NCI-H2196 (cell line): ENCODE measurements around the gene DMD.
"Not testable (repeated sequence)": the region's sequence is repeated elsewhere in the genome, so short reads cannot be mapped to it uniquely, and the experiment has no call there.

Experiments used
- DNase-seq: peaks from one replicate; lab custom pipeline; 2025; ENCODE audit not compliant: unreplicated experiment; lab: John Stamatoyannopoulos, UW

DMD gene

GRCh38 chrX:32087663-32088062 lies 1123.7 kb downstream of the DMD start:
- DNase-seq, result no peak

- no peak for DNase-seq
Measured at GRCh38 chrX:32084757-32085156, 1126.6 kb downstream of the DMD start.

GRCh38 chrX:32048285-32048684 lies 1163.1 kb downstream of the DMD start:
- DNase-seq, result no peak

GRCh38 chrX:32045149-32045548 lies 1166.2 kb downstream of the DMD start:
- DNase-seq, result no peak

- DNase-seq, result no peak
Measured at GRCh38 chrX:32041181-32041580, 1170.2 kb downstream of the DMD start.

DNA sequence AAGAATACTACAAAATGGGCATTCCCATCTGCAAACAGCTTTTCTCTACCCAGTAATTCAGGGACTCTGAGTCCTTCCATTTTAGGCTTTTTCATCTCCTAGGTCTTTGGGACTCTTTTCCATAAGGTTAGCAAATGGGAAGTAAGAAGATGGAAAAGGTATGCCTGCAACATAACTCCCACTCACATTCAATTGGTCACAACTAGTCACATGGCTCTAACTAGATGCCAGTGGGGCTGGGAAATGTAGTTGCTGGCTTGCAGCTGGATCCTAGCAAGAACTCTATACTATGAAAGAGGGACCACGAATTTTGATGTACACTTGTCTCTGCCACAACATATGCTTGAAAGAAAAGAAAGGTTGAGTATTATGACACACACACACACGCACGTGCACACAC lies 1184.6 kb downstream of the DMD start:
- DNase-seq, result no peak

DNA sequence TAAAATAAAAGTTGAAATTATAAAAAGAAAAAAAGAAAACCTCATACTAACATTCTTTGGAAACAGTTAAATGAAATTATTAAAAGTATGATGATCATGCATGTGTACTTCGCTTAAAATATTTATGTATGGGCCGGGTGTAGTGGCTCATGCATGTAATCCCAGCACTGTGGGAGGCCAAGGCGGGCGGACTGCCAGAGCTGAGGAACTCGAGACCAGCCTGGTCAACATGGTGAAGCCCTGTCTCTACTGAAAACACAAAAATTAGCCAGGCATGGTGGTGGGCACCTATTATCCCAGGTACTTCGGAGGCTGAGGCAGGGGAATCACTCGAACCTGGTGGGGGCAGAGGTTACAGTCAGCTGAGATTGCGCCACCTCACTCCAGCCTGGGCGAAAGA lies 1187.3 kb downstream of the DMD start:
- DNase-seq, result no peak

DNA sequence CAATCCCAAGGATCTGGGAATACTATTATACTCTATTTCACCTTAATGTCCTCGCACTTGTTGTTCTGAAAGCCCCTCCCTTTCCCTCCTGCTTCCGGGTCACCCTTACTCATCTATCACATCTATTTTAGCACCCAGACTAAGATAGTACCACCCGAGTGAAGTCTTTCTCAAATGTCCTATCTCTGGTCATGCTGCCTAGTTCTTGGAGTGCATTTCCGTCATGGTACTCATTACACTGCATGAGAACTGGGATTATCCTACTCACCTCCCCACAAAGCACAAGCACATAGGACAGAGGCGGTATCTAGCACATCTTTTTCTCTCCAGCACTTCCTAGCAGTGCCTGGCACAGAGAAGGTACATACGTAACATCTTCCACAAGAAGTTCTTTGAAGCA lies 1195.2 kb downstream of the DMD start:
- DNase-seq, result no peak

DNA sequence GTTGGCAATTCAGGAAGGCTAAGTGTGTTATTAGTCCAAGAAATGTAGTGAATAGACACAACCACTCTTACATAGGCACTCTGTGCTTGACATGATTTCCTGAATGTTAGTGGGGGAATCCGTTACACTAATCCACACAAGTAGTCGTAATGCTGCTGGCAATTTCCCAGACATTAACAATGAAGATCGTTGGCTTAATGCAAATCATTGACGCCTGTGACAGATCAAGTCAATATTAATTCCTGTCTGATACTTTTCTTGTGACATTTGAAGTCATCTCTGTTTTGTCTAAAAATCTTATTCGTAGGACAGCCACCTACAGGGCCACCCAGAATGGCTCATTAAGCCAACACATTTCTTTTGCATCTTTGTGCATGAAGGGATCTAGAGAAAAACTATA lies 1200.4 kb downstream of the DMD start:
- no peak for DNase-seq

DNA sequence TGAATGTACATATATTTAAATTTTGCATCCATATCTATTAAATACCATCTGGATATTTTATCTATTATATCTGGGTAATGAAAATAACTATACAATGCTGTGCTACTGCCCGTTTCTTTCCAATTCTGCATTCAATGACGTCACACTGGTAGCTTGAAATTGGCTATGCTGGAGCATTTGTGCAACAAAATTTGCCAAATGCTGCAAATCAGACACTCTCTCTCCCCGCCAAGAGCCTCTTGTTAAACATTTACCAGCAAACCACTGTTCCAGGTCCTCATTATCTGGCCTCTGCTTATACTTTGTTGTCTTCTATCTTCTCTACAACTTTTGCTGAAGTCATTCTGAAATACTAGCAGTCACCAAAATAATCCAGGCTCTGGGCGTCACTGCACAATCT lies 1201.1 kb downstream of the DMD start:
- no peak for DNase-seq

- no peak for DNase-seq
Measured at GRCh38 chrX:31993637-31994036, 1217.7 kb downstream of the DMD start.

DNA sequence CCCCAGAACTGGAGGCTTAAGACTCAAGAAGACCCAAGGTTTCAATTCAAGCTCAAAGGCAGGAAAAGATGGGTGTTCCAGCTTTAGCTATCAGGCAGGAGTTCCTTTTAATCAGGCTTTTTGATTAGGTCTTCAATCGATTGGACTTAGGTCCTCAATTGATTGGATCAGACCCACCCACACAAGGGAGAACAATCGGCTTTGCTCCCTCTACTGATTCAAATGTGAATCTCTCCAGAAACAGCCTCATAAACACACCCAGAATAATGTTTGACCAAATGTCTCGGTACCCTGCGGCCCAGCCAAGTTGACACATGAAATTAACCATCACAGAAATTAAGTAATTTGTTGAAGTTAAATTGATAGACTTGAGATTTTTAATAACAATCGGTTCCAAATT lies 1222.4 kb downstream of the DMD start:
- no peak for DNase-seq

DNA sequence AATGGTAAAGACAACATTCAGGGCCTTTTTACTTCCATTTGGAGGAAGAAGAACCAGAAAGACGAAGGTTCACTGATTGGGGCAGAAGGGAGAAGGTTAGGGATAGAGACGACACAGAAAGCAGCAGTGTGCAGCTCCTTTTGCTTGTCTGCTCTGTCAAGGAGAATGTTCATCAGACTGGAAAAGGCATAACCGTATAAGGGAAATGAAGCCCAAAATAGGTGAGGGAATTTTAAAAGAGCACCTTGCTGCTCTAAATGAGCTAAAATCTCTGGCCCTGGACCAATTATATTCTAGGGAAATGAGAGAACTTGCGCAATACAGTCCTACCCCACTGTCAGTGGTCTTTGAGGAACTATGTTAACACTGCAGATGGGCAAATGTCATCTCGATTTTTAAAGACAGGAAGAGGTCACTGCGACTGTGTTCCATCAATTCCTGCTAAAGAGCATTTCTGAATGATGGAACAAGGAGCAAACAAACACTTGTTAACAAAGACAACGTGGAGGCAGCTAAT lies 1229.7 kb downstream of the DMD start:
- no peak for DNase-seq

DNA sequence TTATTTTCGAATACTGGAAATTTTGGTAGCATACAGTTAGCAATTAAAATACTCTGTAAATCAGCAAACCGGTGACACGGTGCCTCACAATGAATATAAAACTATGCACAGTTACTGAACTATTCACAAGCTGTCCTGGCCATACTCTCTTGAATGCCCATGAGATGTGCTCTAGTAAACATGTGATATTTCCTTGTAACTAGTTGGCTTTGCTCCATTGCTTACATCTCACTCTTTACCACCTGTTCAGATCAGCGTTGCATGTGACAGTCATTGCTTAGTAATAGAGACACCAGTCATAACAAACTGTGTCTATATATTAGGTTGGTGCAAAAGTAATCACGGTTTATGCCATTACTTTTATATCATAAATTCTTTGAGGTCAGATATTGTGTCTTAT lies 1241.6 kb downstream of the DMD start:
- no peak for DNase-seq

- no peak for DNase-seq
Measured at GRCh38 chrX:31962256-31962655, 1249.1 kb downstream of the DMD start.

DNA sequence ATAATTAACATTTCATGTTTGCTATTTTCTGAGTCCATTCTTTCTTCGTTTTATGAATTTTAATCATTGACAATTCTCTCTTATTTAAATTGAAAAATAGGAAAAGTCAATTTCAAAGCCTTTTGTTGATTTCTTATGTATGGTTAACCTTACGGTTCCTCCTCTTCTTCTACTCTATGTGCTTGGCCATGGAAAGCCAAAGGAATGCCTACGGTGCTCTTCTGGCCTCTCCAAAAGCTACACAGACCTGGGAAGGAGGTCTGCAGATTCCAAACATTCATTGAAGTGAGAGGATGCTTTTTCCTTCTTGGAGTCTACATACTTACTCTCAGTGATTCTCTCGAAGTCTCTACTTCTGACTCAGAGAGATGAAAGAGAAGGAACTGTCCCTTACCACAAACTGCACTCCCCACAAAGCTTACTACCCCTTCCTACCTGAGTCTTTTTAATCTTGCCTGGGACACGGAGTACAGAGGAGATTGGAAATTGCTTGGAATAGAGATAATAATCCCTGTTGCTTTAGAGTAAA lies 1276.4 kb downstream of the DMD start:
- no peak for DNase-seq

GRCh38 chrX:31934015-31934414 lies 1277.3 kb downstream of the DMD start:
- no peak for DNase-seq

DNA sequence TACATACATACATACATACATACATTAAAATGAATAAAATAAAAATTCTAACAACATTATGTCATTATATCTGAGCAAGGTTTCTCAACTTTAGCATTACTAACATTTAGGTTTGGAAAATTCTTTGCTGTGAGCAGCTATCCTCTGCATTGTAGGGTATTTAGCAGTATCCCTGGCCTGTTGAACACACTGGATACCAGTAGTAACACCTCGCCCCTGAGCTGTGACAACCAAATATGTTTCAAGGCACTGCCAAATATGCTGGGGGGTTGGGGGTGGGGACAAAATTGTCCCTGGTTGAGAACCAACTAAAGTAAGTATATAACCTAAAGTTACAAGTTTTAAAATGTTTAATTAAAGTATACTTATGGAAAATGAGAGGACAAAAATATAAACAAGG lies 1278.6 kb downstream of the DMD start:
- no peak for DNase-seq

- not testable (repeated sequence) for DNase-seq
Measured at GRCh38 chrX:31932320-31932719, 1279.0 kb downstream of the DMD start.

DNA sequence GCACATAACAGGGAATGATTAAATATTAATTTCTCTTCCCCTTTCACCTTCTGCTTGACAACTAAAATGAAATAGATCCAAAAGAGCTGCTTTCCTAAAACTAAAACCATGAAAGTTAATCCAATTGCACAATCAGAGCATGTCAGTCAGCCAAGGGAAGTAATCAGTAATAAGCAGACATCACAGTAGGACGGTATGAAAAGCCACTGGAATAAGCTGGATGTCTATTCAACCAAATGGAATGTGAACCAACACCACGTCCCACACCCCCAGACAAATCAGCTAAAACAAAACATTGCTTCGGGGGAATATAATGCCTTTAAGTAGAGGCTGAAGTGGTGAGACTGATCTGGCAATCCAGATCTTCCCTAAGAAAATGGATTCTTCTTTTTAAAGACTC lies 1280.1 kb downstream of the DMD start:
- no peak for DNase-seq

GRCh38 chrX:31929366-31929765 lies 1282.0 kb downstream of the DMD start:
- no peak for DNase-seq

- no peak for DNase-seq
Measured at GRCh38 chrX:31921236-31921635, 1290.1 kb downstream of the DMD start.

GRCh38 chrX:31909850-31910572 lies 1301.3 kb downstream of the DMD start:
- DNase-seq, result no peak
